ENCODE results near the gene ZEB1.

The ZEB1 gene

DNA sequence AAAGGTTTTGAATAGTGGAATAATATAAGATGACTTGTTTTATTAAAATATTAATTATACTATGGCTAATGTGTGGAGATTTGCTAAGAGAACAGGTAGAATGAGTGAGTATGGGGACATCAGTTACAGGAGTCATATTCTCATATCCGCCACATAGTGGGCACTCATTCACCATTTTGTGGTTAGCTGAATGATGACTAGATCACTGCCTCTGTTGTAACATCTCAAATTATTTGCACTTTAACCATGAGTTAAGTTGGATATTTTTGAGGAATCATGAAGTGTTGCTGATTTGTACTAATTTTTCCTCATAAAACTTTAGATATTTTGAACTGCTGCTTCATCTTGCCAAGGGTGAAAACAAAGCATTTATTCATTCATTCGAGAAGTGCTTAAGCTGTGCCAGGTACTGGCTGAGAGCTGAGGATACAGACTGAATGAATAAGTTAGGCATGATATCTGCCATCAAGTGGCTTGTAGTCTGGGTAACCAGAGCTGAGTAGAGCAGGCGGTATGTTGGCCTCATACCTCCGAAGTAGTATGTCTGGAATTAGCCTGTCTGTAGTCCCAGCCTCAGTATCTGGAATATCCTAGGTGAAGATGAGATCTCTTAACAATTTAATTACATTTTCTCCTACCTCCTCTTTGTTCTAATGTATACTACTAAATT lies 100.5 kb downstream of the ZEB1 start:
- no peaks in the 10 kb centered on the region for H3K36me3 ChIP-seq (replicated peaks in 1 of 2; ENCODE audit: control insufficient read depth in 2 of 2, insufficient read depth in 2 of 2, low read length in 2 of 2)
- H3K18ac ChIP-seq (ENCODE audit: low read length), result no peak overlapping the region
- peaks cover 2% of the 10 kb centered on the region for H3K79me1 ChIP-seq (ENCODE audit: low read depth, low read length)
- no peak overlapping the region for H3K4me2 ChIP-seq (ENCODE audit: insufficient read depth, low read length, poor library complexity, severe bottlenecking)
- no peak for DNase-seq (ENCODE audit: low spot score)
- H4K91ac ChIP-seq (ENCODE audit: low read depth, low read length, poor library complexity), result no peak overlapping the region
- no peak overlapping the region for H3K14ac ChIP-seq (ENCODE audit: low read length)
- H3K4ac ChIP-seq (ENCODE audit: low read length), result no peak overlapping the region
- H3K27ac ChIP-seq (replicated peaks; ENCODE audit: low read length), result no peak overlapping the region
- no CpG with 5 or more reads among the region's 4 CpGs for WGBS, 2 donors (ENCODE audit: extremely low coverage in 2 of 2, insufficient read length in 2 of 2, insufficient replicate concordance in 1 of 2)
- H3K27me3 ChIP-seq (ENCODE audit: control insufficient read depth in 3 of 3, insufficient read depth in 3 of 3, low read depth in 1 of 3, low read length in 3 of 3), result no peaks in the 10 kb centered on the region
- no peak overlapping the region for H3K9ac ChIP-seq (ENCODE audit: low read depth, low read length, poor library complexity)
- no peak overlapping the region for H2AK5ac ChIP-seq (ENCODE audit: low read depth, low read length)
- H2BK5ac ChIP-seq (ENCODE audit: low read length), result no peak overlapping the region
- H3K4me3 ChIP-seq (ENCODE audit: low read length in 2 of 2), result no peak overlapping the region
- no peaks in the 10 kb centered on the region for H3K9me3 ChIP-seq (replicated peaks in 1 of 2; ENCODE audit: control insufficient read depth in 2 of 2, insufficient read depth in 1 of 2, low read depth in 1 of 2, low read length in 2 of 2)
- H3K4me1 ChIP-seq (ENCODE audit: control insufficient read depth in 2 of 2, insufficient read depth in 1 of 2, low read depth in 1 of 2, low read length in 2 of 2), result peaks cover 0 to 2% of the 10 kb centered on the region in 2 donors
- H2BK120ac ChIP-seq (ENCODE audit: low read depth, low read length), result no peak overlapping the region
- no peak overlapping the region for H4K8ac ChIP-seq (ENCODE audit: low read depth, low read length)
- H2BK15ac ChIP-seq (ENCODE audit: low read length), result no peak overlapping the region
- H2AFZ ChIP-seq (ENCODE audit: low read length), result no peak overlapping the region
- H2BK12ac ChIP-seq (ENCODE audit: low read length), result no peak overlapping the region
- no peak overlapping the region for H3K23ac ChIP-seq (ENCODE audit: low read depth, low read length, poor library complexity)

GRCh38 chr10:31421322-31421721 lies 102.3 kb downstream of the ZEB1 start:
- Histone ChIP-seq H3K9ac (ENCODE audit: low read depth, low read length, poor library complexity) (no peak overlapping the region), H4K8ac (ENCODE audit: low read depth, low read length) (no peak overlapping the region), H3K4me1 (ENCODE audit: control insufficient read depth in 2 of 2, insufficient read depth in 1 of 2, low read depth in 1 of 2, low read length in 2 of 2) (peaks cover 0 to 2% of the 10 kb centered on the region in 2 donors), H4K91ac (ENCODE audit: low read depth, low read length, poor library complexity) (no peak overlapping the region), H3K23ac (ENCODE audit: low read depth, low read length, poor library complexity) (no peak overlapping the region), H3K18ac (ENCODE audit: low read length) (no peak overlapping the region), H3K4me2 (ENCODE audit: insufficient read depth, low read length, poor library complexity, severe bottlenecking) (no peak overlapping the region), H3K4ac (ENCODE audit: low read length) (no peak overlapping the region), H3K27ac (replicated peaks; ENCODE audit: low read length) (no peak overlapping the region), H2AFZ (ENCODE audit: low read length) (no peak overlapping the region), H2AK5ac (ENCODE audit: low read depth, low read length) (no peak overlapping the region), H2BK12ac (ENCODE audit: low read length) (no peak overlapping the region), H3K27me3 (ENCODE audit: control insufficient read depth in 3 of 3, insufficient read depth in 3 of 3, low read depth in 1 of 3, low read length in 3 of 3) (no peaks in the 10 kb centered on the region), H2BK15ac (ENCODE audit: low read length) (no peak overlapping the region), H3K79me1 (ENCODE audit: low read depth, low read length) (peaks cover 2% of the 10 kb centered on the region), H3K36me3 (replicated peaks in 1 of 2; ENCODE audit: control insufficient read depth in 2 of 2, insufficient read depth in 2 of 2, low read length in 2 of 2) (no peaks in the 10 kb centered on the region), H3K9me3 (replicated peaks in 1 of 2; ENCODE audit: control insufficient read depth in 2 of 2, insufficient read depth in 1 of 2, low read depth in 1 of 2, low read length in 2 of 2) (no peaks in the 10 kb centered on the region), H3K4me3 (ENCODE audit: low read length in 2 of 2) (no peak overlapping the region), H2BK120ac (ENCODE audit: low read depth, low read length) (no peak overlapping the region), H3K14ac (ENCODE audit: low read length) (no peak overlapping the region), H2BK5ac (ENCODE audit: low read length) (no peak overlapping the region)
- WGBS, 2 donors (ENCODE audit: extremely low coverage in 2 of 2, insufficient read length in 2 of 2, insufficient replicate concordance in 1 of 2), result no CpG with 5 or more reads among the region's 1 CpG
- DNase-seq (ENCODE audit: low spot score), result no peak

DNA sequence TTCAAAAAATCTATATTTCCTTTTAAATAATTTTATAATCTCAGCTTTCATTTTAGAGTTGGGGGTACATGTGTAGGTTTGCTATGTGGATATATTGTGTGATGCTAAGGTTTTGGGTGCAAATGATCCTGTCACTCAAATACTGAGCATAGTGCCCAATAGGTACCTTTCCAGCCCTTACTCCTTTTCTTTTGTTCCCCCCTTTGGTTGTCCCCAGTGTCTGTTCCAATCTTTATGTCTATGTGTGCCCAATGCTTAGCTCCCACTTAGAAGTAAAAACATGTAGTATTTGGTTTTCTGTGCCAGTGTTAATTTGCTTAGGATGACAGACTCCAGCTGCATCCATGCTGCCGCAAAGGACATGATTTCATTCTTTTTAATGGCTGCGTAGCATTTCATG lies 103.6 kb downstream of the ZEB1 start:
- no CpG with 5 or more reads among the region's 2 CpGs for WGBS, 2 donors (ENCODE audit: extremely low coverage in 2 of 2, insufficient read length in 2 of 2, insufficient replicate concordance in 1 of 2)
- peaks cover 0 to 2% of the 10 kb centered on the region in 2 donors for H3K4me1 ChIP-seq (ENCODE audit: control insufficient read depth in 2 of 2, insufficient read depth in 1 of 2, low read depth in 1 of 2, low read length in 2 of 2)

DNA sequence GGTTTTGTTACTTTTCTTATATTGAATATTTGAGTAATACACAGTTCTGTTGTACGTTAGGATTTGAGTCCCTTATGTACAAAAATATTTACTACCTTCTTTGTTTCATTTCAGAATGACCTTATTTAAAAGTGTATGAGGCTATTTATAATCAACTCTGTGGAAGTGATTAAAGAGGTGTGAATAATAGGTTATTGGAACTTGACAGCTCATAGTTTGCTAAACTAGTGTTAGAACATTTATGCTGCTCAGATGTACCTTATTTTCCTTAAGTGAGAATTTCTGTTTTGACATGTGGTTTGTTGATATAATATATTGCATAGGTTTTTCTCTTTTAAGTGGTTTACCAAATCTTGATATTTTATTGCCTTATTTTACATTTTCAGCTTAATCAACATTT lies 105.5 kb downstream of the ZEB1 start:
- no peak overlapping the region for H3K4me2 ChIP-seq (ENCODE audit: insufficient read depth, low read length, poor library complexity, severe bottlenecking)
- H4K91ac ChIP-seq (ENCODE audit: low read depth, low read length, poor library complexity), result no peak overlapping the region
- WGBS, 2 donors (ENCODE audit: extremely low coverage in 2 of 2, insufficient read length in 2 of 2, insufficient replicate concordance in 1 of 2), result no CpG with 5 or more reads among the region's 1 CpG

More for the DNA sequence above, 103.6 kb downstream of the ZEB1 start:
- Histone ChIP-seq H2BK120ac (ENCODE audit: low read depth, low read length) (no peak overlapping the region), H2AK5ac (ENCODE audit: low read depth, low read length) (no peak overlapping the region), H3K14ac (ENCODE audit: low read length) (no peak overlapping the region), H3K18ac (ENCODE audit: low read length) (no peak overlapping the region), H3K4me3 (ENCODE audit: low read length in 2 of 2) (no peak overlapping the region), H3K9ac (ENCODE audit: low read depth, low read length, poor library complexity) (no peak overlapping the region), H3K36me3 (replicated peaks in 1 of 2; ENCODE audit: control insufficient read depth in 2 of 2, insufficient read depth in 2 of 2, low read length in 2 of 2) (no peaks in the 10 kb centered on the region), H4K91ac (ENCODE audit: low read depth, low read length, poor library complexity) (no peak overlapping the region), H3K27me3 (ENCODE audit: control insufficient read depth in 3 of 3, insufficient read depth in 3 of 3, low read depth in 1 of 3, low read length in 3 of 3) (no peaks in the 10 kb centered on the region), H3K4ac (ENCODE audit: low read length) (no peak overlapping the region), H4K8ac (ENCODE audit: low read depth, low read length) (no peak overlapping the region), H3K4me2 (ENCODE audit: insufficient read depth, low read length, poor library complexity, severe bottlenecking) (no peak overlapping the region), H3K23ac (ENCODE audit: low read depth, low read length, poor library complexity) (no peak overlapping the region), H2BK12ac (ENCODE audit: low read length) (no peak overlapping the region), H2BK15ac (ENCODE audit: low read length) (no peak overlapping the region), H3K9me3 (replicated peaks in 1 of 2; ENCODE audit: control insufficient read depth in 2 of 2, insufficient read depth in 1 of 2, low read depth in 1 of 2, low read length in 2 of 2) (no peaks in the 10 kb centered on the region), H3K79me1 (ENCODE audit: low read depth, low read length) (peaks cover 4% of the 10 kb centered on the region), H2AFZ (ENCODE audit: low read length) (no peak overlapping the region), H2BK5ac (ENCODE audit: low read length) (no peak overlapping the region), H3K27ac (replicated peaks; ENCODE audit: low read length) (no peak overlapping the region)
- DNase-seq (ENCODE audit: low spot score), result no peak

More for the DNA sequence above, 105.5 kb downstream of the ZEB1 start:
- Histone ChIP-seq H2AFZ (ENCODE audit: low read length) (no peak overlapping the region), H2BK5ac (ENCODE audit: low read length) (no peak overlapping the region), H3K14ac (ENCODE audit: low read length) (no peak overlapping the region), H3K79me1 (ENCODE audit: low read depth, low read length) (peaks cover 4% of the 10 kb centered on the region), H2AK5ac (ENCODE audit: low read depth, low read length) (no peak overlapping the region), H2BK120ac (ENCODE audit: low read depth, low read length) (no peak overlapping the region), H3K4ac (ENCODE audit: low read length) (no peak overlapping the region), H3K36me3 (replicated peaks in 1 of 2; ENCODE audit: control insufficient read depth in 2 of 2, insufficient read depth in 2 of 2, low read length in 2 of 2) (no peaks in the 10 kb centered on the region), H3K27me3 (ENCODE audit: control insufficient read depth in 3 of 3, insufficient read depth in 3 of 3, low read depth in 1 of 3, low read length in 3 of 3) (no peaks in the 10 kb centered on the region), H2BK15ac (ENCODE audit: low read length) (no peak overlapping the region), H3K4me3 (ENCODE audit: low read length in 2 of 2) (no peak overlapping the region), H4K8ac (ENCODE audit: low read depth, low read length) (no peak overlapping the region), H3K18ac (ENCODE audit: low read length) (no peak overlapping the region), H2BK12ac (ENCODE audit: low read length) (no peak overlapping the region), H3K4me1 (ENCODE audit: control insufficient read depth in 2 of 2, insufficient read depth in 1 of 2, low read depth in 1 of 2, low read length in 2 of 2) (peaks cover 0 to 2% of the 10 kb centered on the region in 2 donors), H3K9me3 (replicated peaks in 1 of 2; ENCODE audit: control insufficient read depth in 2 of 2, insufficient read depth in 1 of 2, low read depth in 1 of 2, low read length in 2 of 2) (peaks cover 0 to 3% of the 10 kb centered on the region in 2 donors), H3K9ac (ENCODE audit: low read depth, low read length, poor library complexity) (no peak overlapping the region), H3K23ac (ENCODE audit: low read depth, low read length, poor library complexity) (no peak overlapping the region), H3K27ac (replicated peaks; ENCODE audit: low read length) (no peak overlapping the region)
- DNase-seq (ENCODE audit: low spot score), result no peak
